ENCODE data around the gene ABHD6.
"Not testable (repeated sequence)": the region's sequence is repeated elsewhere in the genome, so short reads cannot be mapped to it uniquely, and the experiment has no call there.

Gene ABHD6

GRCh38 chr3:58324391-58325390, 87.1 kb downstream of the ABHD6 start:
- DNase-seq: no peak

- DNase-seq: no peak
Measured at GRCh38 chr3:58325525-58325992, 88.0 kb downstream of the ABHD6 start.

GRCh38 chr3:58326267-58326900, 88.8 kb downstream of the ABHD6 start:
- DNase-seq: no peak

GRCh38 chr3:58329150-58329921, 91.7 kb downstream of the ABHD6 start:
- no peak for DNase-seq

- no peak for DNase-seq
Measured at GRCh38 chr3:58329922-58330413, 92.4 kb downstream of the ABHD6 start.

- DNase-seq: no peak
Measured at GRCh38 chr3:58331593-58332152, 94.1 kb downstream of the ABHD6 start.

- peak; percentile 58 for DNase-seq
Measured at GRCh38 chr3:58332575-58333188, 95.1 kb downstream of the ABHD6 start, which contains the start of gene PXK. Gene PXK, plus strand, starts transcription at chr3:58332892. Its CDS starts 97 bp downstream, at chr3:58332989.

GRCh38 chr3:58333206-58334012, 95.8 kb downstream of the ABHD6 start:
- no peak for DNase-seq

GRCh38 chr3:58334013-58334321, 96.4 kb downstream of the ABHD6 start:
- DNase-seq: no peak

GRCh38 chr3:58334506-58334884, 96.9 kb downstream of the ABHD6 start:
- no peak for DNase-seq

- no peak for DNase-seq
Measured at GRCh38 chr3:58335652-58335947, 98.0 kb downstream of the ABHD6 start.

- no peak for DNase-seq
Measured at GRCh38 chr3:58336135-58336882, 98.7 kb downstream of the ABHD6 start.

- DNase-seq: no peak
Measured at GRCh38 chr3:58337190-58337589, 99.6 kb downstream of the ABHD6 start.

GRCh38 chr3:58339146-58339545, 101.6 kb downstream of the ABHD6 start:
- not testable (repeated sequence) for DNase-seq

- DNase-seq: no peak
Measured at GRCh38 chr3:58340594-58341244, 103.1 kb downstream of the ABHD6 start.

GRCh38 chr3:58341376-58341775, 103.8 kb downstream of the ABHD6 start:
- no peak for DNase-seq

- no peak for DNase-seq
Measured at GRCh38 chr3:58342676-58343075, 105.1 kb downstream of the ABHD6 start.

Measured in NCI-H146 (cell line).